Duodenal mucosa (tissue), 2 donors: ENCODE measurements around the gene FAM50B.

ENCODE experiments used
- H3K27ac ChIP-seq: one replicate; pipeline ENCODE4 v1.7.0; 2013; ENCODE audit warnings: low read depth, low read length
- H3K27me3 ChIP-seq, 2 donors: one replicate each; pipeline ENCODE4 v1.7.0; 2013; ENCODE audit warnings: low read length in 2 of 2, control low read depth in 1 of 2; ENCODE audit not compliant: insufficient read depth in 2 of 2, control insufficient read depth in 1 of 2
- H3K36me3 ChIP-seq, 2 donors: one replicate each; pipeline ENCODE4 v1.7.0; 2013; ENCODE audit warnings: low read length in 2 of 2, control low read depth in 1 of 2; ENCODE audit not compliant: insufficient read depth in 2 of 2, control insufficient read depth in 1 of 2
- H3K4me1 ChIP-seq, 2 donors: one replicate each; pipeline ENCODE4 v1.7.0; 2013; ENCODE audit warnings: low read length in 2 of 2, control low read depth in 1 of 2; ENCODE audit not compliant: insufficient read depth in 2 of 2, control insufficient read depth in 1 of 2
- H3K4me3 ChIP-seq, 2 donors: one replicate each; pipeline ENCODE4 v1.7.0; 2013; ENCODE audit warnings: low read length in 2 of 2, low read depth in 1 of 2
- H3K9ac ChIP-seq, 2 donors: one replicate each; pipeline ENCODE4 v1.7.0; 2013; ENCODE audit warnings: low read length in 2 of 2, low read depth in 1 of 2
- H3K9me3 ChIP-seq, 2 donors: one replicate each; pipeline ENCODE4 v1.7.0; 2013; ENCODE audit warnings: low read length in 2 of 2, control low read depth in 1 of 2; ENCODE audit not compliant: control insufficient read depth in 1 of 2

The FAM50B gene

GRCh38 chr6:3882431-3882830 is 33.3 kb downstream of the FAM50B start:
- H3K36me3 ChIP-seq = no peaks in the 10 kb centered on the region
- no peak overlapping the region for H3K4me3 ChIP-seq
- H3K27me3 ChIP-seq = peaks cover 0 to 3% of the 10 kb centered on the region in 2 donors
- H3K27ac ChIP-seq = no peak overlapping the region
- H3K4me1 ChIP-seq = no peaks in the 10 kb centered on the region
- no peak overlapping the region for H3K9ac ChIP-seq
- H3K9me3 ChIP-seq = no peaks in the 10 kb centered on the region

DNA sequence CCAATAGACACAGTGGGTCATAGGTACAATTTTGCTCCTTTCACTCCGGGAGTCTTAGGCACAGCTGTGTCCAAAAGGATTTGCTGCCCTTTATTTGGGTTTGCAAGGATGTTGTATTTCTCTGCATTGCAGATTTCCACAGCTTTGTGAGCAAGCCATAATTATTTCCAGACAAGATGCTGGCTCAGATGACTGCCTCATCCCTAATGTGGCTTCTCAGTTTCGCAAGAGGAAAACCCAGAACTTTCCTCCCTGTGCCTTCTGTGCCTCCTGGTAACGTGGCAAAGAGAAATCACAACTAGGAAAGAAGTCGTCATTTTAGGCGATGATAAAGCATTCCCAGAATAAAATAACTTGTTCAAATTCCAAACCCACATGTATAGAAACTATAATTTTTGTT is 33.7 kb downstream of the FAM50B start:
- H3K36me3 ChIP-seq = no peaks in the 10 kb centered on the region
- H3K4me1 ChIP-seq = peaks cover 0 to 3% of the 10 kb centered on the region in 2 donors
- no peaks in the 10 kb centered on the region for H3K9me3 ChIP-seq
- H3K27me3 ChIP-seq = peaks cover 0 to 3% of the 10 kb centered on the region in 2 donors
- H3K4me3 ChIP-seq = no peak overlapping the region
- no peak overlapping the region for H3K27ac ChIP-seq
- no peak overlapping the region for H3K9ac ChIP-seq

- H3K27ac ChIP-seq = no peak overlapping the region
- no peaks in the 10 kb centered on the region for H3K36me3 ChIP-seq
- peaks cover 0 to 3% of the 10 kb centered on the region in 2 donors for H3K4me1 ChIP-seq
- H3K27me3 ChIP-seq = peaks cover 0 to 3% of the 10 kb centered on the region in 2 donors
- H3K9ac ChIP-seq = no peak overlapping the region
- H3K9me3 ChIP-seq = no peaks in the 10 kb centered on the region
- no peak overlapping the region for H3K4me3 ChIP-seq
These were observed 35.0 kb downstream of the FAM50B start for GRCh38 chr6:3884007-3884745.

DNA sequence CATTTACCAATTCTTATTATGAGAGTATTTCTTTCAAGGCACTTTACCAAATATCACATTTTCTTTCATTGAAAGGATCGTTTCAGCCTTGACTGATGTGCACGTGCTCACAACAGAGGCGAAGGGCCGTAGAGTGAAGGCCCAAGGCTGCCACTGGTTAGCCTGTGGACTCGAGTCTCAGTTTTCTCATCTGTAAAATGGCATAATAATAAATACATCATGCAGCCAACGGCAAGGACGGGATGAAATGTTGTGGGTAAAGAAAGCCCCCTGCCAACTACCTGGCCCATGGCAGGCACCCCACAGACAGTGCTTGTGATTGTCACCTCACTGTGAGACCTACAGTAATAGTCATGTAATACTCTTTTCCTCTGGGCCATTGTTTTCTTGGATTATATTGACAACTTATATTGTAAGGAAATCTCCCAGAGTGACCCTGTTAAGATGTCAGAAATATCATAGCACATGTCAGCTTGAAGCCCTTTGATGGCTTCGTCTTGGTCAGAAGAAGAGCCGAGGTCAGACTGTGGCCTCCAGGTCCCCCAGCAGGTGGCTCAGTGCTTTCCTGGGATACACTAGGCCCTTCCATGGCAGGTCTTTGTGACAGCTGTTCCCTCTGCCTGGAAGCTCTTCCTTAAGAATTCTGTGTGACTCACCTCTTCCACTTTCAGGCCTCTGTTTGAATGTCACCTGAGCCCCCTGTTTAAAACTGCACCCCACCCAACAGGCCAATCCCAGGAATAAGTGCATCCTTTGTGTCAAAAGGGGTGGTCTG is 36.3 kb downstream of the FAM50B start:
- Histone ChIP-seq H3K4me1 (peaks cover 0 to 3% of the 10 kb centered on the region in 2 donors), H3K27me3 (peaks cover 0 to 3% of the 10 kb centered on the region in 2 donors), H3K27ac (no peak overlapping the region), H3K9me3 (no peaks in the 10 kb centered on the region), H3K36me3 (no peaks in the 10 kb centered on the region), H3K4me3 (no peak overlapping the region), H3K9ac (no peak overlapping the region)

DNA sequence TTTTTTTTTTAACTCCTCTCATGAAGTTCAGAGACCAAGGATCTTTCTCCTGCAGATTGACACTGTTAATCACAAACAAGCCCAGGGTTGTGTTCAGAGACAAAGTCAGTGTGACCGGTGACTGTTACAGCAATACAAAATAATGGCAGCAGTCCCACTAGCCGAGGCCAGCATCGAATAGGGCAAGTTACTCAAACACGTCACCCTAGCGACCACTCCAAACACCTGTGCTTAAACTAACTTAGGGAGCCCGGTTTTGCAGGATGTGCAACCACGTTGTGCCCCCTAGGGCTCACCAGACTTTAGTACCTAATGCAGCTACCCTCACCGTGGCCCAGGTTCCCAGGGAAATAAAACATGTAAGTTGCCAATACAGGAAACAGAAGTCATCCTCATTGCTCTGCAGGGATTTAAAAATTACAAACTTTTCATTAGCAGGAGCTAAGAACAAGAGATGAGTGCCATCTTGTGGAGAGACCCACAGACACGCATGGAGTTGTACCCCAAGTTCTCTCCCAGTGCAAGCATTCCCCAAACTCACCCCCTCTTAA is 38.1 kb downstream of the FAM50B start:
- no peak overlapping the region for H3K4me3 ChIP-seq
- H3K9ac ChIP-seq = no peak overlapping the region
- peaks cover 0 to 3% of the 10 kb centered on the region in 2 donors for H3K4me1 ChIP-seq
- no peaks in the 10 kb centered on the region for H3K36me3 ChIP-seq
- H3K27me3 ChIP-seq = no peaks in the 10 kb centered on the region
- H3K9me3 ChIP-seq = no peaks in the 10 kb centered on the region
- no peak overlapping the region for H3K27ac ChIP-seq

- H3K4me3 ChIP-seq = no peak overlapping the region
- H3K27ac ChIP-seq = no peak overlapping the region
- no peak overlapping the region for H3K9ac ChIP-seq
These were observed 39.2 kb downstream of the FAM50B start for GRCh38 chr6:3888153-3888957.

DNA sequence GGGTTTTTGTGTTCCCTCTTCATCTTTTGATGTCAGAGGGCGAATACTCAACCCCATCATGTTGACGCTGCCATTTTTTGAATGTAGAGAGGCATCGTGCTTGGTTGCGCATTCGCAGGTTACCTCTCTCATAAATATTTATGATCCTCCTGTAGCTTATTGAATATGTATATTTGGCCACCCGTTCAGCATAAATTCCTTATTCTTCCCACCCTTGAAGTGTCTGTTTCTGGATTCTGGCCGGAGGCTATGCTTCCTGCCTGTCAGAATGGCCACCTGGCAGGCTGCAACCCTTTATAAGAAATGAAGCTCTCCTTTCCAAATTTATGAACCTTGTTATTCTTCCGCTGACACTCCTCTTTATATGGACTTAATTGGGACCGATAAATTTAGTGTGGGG is 40.9 kb downstream of the FAM50B start:
- H3K27me3 ChIP-seq = no peaks in the 10 kb centered on the region
- no peaks in the 10 kb centered on the region for H3K9me3 ChIP-seq
- no peaks in the 10 kb centered on the region for H3K36me3 ChIP-seq
- peaks cover 0 to 3% of the 10 kb centered on the region in 2 donors for H3K4me1 ChIP-seq
- H3K4me3 ChIP-seq = no peak overlapping the region
- no peak overlapping the region for H3K9ac ChIP-seq
- no peak overlapping the region for H3K27ac ChIP-seq

More at GRCh38 chr6:3888153-3888957, 39.2 kb downstream of the FAM50B start:
- H3K4me1 ChIP-seq = peaks cover 0 to 3% of the 10 kb centered on the region in 2 donors
- H3K36me3 ChIP-seq = no peaks in the 10 kb centered on the region
- no peaks in the 10 kb centered on the region for H3K27me3 ChIP-seq
- no peaks in the 10 kb centered on the region for H3K9me3 ChIP-seq

- Histone ChIP-seq H3K9ac (no peak overlapping the region), H3K4me3 (no peak overlapping the region), H3K27ac (no peak overlapping the region)
These were observed 42.7 kb downstream of the FAM50B start for GRCh38 chr6:3891883-3892282.

DNA sequence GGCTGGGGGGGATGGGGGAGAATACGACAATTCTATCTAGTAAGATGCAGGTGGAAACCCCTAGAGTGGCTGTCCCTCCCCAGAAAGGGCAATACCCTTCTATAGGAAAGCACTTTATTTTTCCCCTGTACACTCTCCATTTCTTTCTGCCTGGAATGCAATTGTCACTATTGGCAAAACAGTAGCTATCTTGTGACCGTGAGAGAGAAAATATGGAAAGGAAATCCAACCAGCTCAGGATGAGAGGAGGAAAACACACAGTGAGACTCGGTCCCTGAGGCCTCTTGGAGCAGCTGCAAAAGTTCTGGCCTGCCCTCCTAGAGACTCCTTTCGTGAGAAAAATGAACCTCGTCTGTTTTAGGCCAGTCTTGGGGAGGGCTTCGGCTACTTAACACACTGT is 43.4 kb downstream of the FAM50B start:
- H3K9ac ChIP-seq = no peak overlapping the region
- H3K27ac ChIP-seq = no peak overlapping the region

More at GRCh38 chr6:3891883-3892282, 42.7 kb downstream of the FAM50B start:
- Histone ChIP-seq H3K36me3 (no peaks in the 10 kb centered on the region), H3K4me1 (peaks cover 0 to 3% of the 10 kb centered on the region in 2 donors), H3K9me3 (no peaks in the 10 kb centered on the region), H3K27me3 (no peaks in the 10 kb centered on the region)

More for the DNA sequence above, 43.4 kb downstream of the FAM50B start:
- Histone ChIP-seq H3K4me3 (no peak overlapping the region), H3K4me1 (peaks cover 0 to 2% of the 10 kb centered on the region in 2 donors), H3K36me3 (no peaks in the 10 kb centered on the region), H3K9me3 (no peaks in the 10 kb centered on the region), H3K27me3 (no peaks in the 10 kb centered on the region)
